H1 (cell line): ENCODE measurements around the gene PPOX. TPM values are rescaled to one million over a fixed set of nuclear protein-coding genes. Genes with fewer than 3 reads are reported as not detected.

Source experiments
- BACH1 ChIP-seq: IDR thresholded peaks from 2 replicates; pipeline ENCODE4 v1.6.1; 2012; ENCODE audit warnings: low read length, improper control_type of control experiment
- JUND ChIP-seq: IDR thresholded peaks from 2 replicates; pipeline ENCODE4 v1.6.1; 2011; ENCODE audit warnings: mild to moderate bottlenecking, improper control_type of control experiment, low read length
- SIN3A ChIP-seq, 2 experiments: IDR thresholded peaks in 1 of 2; conservative IDR thresholded peaks in 1 of 2; 2 replicates each; pipeline ENCODE4 v1.6.1; 2011 to 2012; ENCODE audit warnings: low read length in 2 of 2, improper control_type of control experiment in 1 of 2, low read depth in 1 of 2, mild to moderate bottlenecking in 1 of 2
- SIRT6 ChIP-seq: IDR thresholded peaks from one replicate; pipeline ENCODE4 v1.7.1; 2012; ENCODE audit warnings: low read length, inconsistent platforms
- YY1 ChIP-seq: IDR thresholded peaks from 2 replicates; pipeline ENCODE4 v1.6.1; 2011; ENCODE audit warnings: low read depth, mild to moderate bottlenecking, low read length
- polyA plus RNA-seq, 7 experiments: library from polyadenylated mRNA; depleted of rRNA in 3 of 7; stranded (reverse) in 5 of 7; unstranded in 2 of 7; fragments of >200 nt in 5 of 7; fragments of 200-250 nt in 2 of 7; gene quantifications; 1 replicate in 5 of 7; 2 replicates in 1 of 7; 4 replicates in 1 of 7; pipeline versions ENCODE4 v1.2.1 to v1.2.3, GENCODE V29; 2011 to 2013; ENCODE audit warnings: missing spikeins in 2 of 7, mixed read lengths in 2 of 7
- total RNA-seq: library from RNA; stranded (reverse); fragmentation: NEBNext Ultra II Directional; extraction: Animal tissue kit (Norgen Biotek cat#: 25700); gene quantifications from 2 replicates; pipeline ENCODE4 v1.2.1, GENCODE V29; 2021

PPOX gene
- total and polyA plus RNA-seq, 2 of the 8 experiments (the other 6 are each of a cell fraction or from before 2014, with no cell fraction given) = 39.4 to 40.4 TPM

GRCh38 chr1:161139766-161140165 is 26.5 kb upstream of the PPOX start (continued):
- no peak for TF ChIP-seq SIN3A (conservative IDR thresholded peaks at IDR 0.05 in 1 of 2, IDR thresholded peaks at IDR 0.05 in 1 of 2; ENCODE audit: low read depth in 1 of 2, low read length in 2 of 2)
- TF ChIP-seq JUND = no peak
- no peak for TF ChIP-seq SIRT6
- no peak for TF ChIP-seq YY1
- no peak for TF ChIP-seq BACH1
